ENCODE measurements around the gene MYO3B.

- no peak for TF ChIP-seq POLR2A (IDR thresholded peaks at IDR 0.05)
- TF ChIP-seq, protein P1, sequence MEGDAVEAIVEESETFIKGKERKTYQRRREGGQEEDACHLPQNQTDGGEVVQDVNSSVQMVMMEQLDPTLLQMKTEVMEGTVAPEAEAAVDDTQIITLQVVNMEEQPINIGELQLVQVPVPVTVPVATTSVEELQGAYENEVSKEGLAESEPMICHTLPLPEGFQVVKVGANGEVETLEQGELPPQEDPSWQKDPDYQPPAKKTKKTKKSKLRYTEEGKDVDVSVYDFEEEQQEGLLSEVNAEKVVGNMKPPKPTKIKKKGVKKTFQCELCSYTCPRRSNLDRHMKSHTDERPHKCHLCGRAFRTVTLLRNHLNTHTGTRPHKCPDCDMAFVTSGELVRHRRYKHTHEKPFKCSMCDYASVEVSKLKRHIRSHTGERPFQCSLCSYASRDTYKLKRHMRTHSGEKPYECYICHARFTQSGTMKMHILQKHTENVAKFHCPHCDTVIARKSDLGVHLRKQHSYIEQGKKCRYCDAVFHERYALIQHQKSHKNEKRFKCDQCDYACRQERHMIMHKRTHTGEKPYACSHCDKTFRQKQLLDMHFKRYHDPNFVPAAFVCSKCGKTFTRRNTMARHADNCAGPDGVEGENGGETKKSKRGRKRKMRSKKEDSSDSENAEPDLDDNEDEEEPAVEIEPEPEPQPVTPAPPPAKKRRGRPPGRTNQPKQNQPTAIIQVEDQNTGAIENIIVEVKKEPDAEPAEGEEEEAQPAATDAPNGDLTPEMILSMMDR (IDR thresholded peaks at IDR 0.05) = no peak
Measured at GRCh38 chr2:170262343-170262742, 84.4 kb downstream of the MYO3B start.
